Cerebellar nuclear complex (tissue), 1 donor: Measurements from ENCODE around the gene CDC20.
"Not testable (repeated sequence)": the region's sequence is repeated elsewhere in the genome, so short reads cannot be mapped to it uniquely, and the experiment has no call there.

Source experiments
- DNase-seq, 2 experiments: peaks; one replicate each; lab custom pipeline; 2025; lab: John Stamatoyannopoulos, UW

CDC20 gene

DNA sequence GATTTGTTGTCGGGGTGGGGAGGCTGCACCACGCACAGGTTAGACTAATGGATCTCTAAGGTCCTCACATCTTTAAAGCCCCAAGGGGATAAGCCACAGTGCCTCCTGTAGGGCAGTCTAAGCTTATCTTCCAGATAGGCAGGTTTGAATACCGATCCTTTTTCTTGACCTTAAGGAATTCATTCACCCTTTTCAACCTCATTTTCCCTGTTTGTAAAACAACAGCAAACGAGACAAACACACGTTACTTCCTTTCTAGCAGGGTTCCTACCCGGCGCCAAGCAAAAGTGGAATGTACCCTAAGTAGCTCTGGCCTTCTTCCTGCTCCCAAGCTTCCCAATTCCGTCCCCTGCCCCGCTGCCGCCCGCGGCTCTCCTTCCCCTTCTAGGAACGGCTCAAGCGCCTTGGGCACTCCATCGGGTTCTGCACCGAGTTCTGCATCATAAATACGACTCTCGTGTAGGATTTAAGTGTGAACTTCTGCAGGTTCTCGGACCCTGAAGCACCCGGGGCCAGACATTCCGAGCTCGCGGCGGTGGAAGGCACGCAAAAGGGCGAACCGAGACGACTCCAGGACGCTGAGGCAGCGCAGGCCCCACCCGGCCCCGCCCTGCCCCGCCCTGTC, 548 bp upstream of the CDC20 start:
- DNase-seq = no peak

- DNase-seq = no peak
Observed at GRCh38 chr1:43359696-43360095, 915 bp downstream of the CDC20 start.

DNA sequence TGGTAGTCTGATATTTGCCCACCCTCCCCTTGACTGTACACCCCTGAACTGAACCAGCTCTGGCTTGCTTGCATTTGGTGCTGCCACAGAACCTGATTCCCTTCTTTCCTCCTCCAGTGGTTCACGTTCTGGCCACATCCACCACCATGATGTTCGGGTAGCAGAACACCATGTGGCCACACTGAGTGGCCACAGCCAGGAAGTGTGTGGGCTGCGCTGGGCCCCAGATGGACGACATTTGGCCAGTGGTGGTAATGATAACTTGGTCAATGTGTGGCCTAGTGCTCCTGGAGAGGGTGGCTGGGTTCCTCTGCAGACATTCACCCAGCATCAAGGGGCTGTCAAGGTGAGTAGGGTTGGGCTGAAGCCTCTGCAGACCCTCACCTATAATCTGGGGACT, 1.8 kb downstream of the CDC20 start:
- DNase-seq = no peak

- DNase-seq = no peak
Observed at GRCh38 chr1:43363283-43363934, 4.6 kb downstream of the CDC20 start.

GRCh38 chr1:43363935-43364525, 5.2 kb downstream of the CDC20 start:
- no peak for DNase-seq

DNA sequence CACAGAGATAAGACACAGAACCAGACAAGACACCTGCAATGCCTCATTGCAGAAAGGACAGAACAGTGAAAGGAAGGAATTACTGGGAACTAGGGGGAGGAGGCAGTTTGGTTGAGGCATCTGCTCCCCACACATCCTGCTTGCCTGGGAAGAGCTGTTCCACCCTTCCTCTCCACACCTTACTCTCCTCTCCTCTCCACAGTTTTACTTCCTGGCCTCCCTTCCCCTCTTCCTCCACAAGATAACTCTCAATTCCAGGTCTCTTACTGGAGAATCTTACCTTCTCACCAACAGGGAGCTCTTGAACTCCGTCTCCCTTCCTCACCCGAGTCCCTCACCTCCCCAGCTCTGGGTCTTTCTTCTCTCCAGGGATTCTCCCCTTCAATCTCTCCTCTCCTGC, 6.9 kb downstream of the CDC20 start:
- no peak for DNase-seq

- DNase-seq = no peak
Observed at GRCh38 chr1:43366179-43366578, 7.4 kb downstream of the CDC20 start.

DNA sequence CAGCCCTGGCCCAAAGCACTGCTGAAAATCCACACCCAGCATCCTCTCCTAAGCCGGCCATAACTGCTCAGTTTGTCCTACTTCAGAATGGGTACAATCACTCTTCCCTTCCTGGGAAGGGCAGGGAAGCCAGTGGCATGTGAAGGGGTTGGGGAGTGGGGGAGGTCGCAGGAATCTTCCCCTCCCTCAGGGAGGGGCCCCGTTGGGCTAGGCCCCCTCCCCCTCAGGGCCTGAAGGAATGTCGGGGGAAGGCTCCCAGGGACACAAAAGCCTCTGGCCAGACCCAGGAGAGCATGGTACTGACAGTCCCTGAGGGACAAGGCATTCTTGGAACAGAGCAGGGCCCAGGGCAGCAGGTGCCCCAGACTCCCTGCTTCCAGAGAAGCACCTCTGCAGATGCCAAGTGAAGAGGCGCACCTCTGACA, 7.8 kb downstream of the CDC20 start:
- no peak for DNase-seq

GRCh38 chr1:43367026-43367903, 8.5 kb downstream of the CDC20 start:
- no peak for DNase-seq

DNA sequence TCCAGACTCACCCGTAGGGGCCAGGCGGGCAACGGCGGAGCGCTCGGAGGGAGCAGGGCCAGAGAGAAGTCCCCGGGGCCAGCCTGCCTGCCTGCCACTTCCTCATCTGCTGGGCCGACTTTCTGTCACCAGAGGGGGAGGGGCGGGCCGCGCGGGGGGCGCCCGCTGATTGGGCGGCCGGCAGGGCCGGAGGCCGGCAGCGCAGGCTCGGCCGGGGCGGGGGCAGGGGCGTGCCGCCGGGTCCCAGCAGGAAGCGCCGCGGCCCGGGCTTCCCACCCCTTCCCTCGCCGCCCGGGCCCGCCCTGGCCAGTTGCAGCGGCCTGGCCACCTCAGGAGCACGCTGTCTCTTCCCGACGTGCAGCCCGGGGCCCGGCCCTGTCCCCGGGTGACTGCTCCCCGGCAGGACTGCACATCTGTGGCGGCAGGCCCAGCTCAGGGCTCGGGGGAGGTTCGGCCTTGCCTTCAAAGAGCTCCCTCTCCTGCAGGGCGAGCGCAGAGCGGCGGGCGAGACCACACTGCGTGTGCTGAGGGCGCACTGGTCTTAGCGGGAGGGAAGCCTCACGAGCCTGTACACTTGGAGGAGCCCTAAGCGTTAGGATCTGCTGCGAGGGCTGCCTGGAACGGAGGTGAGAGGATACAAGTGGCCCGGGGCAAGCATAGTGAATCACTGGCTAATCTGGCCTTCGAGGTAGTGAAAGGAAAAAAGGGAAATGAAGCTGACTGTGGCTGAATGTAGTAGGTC, 9.3 kb downstream of the CDC20 start, which contains the start of gene ELOVL1:
Gene ELOVL1 (minus strand): TSS at position 108 of the 742 bp plus-strand sequence. CDS start 2,402 bp downstream, outside the sequence.
- DNase-seq = no peak

DNA sequence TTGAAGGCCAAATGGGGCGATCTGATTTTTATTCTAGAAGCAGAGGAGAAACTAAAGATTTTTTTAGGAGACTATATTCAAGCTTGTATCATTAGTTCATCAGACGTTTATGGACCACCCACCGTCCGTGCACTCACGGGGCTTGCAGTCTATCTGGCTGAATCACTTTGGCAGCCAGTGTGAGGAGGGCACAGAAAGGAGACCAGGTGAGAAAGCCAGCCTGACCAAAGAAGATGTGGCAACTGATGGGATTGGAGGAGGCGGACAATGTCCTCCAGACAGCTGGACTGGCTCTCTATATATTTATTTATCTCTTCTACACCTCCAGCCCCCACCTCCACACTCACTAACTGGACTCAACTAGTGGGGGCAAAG, 9.9 kb downstream of the CDC20 start:
- no peak for DNase-seq

DNA sequence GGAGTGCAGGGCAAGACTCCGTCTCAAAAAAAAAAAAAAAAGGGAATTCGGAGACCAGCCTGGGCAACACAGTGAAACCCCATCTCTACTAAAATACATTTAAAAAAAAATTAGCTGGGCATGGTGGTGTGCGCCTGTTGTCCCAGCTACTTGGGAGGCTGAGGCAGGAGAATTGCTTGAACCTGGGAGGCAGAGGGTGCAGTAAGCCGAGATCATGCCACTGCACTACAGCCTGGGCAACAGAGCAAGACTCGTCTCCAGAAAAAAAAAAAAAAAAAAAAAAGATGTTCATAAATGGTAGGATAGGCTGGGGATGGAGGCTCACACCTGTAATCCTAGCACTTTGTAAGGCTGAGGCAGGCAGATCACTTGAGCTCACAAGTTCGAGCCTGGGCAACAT, 11.0 kb downstream of the CDC20 start:
- DNase-seq = not testable (repeated sequence)

DNA sequence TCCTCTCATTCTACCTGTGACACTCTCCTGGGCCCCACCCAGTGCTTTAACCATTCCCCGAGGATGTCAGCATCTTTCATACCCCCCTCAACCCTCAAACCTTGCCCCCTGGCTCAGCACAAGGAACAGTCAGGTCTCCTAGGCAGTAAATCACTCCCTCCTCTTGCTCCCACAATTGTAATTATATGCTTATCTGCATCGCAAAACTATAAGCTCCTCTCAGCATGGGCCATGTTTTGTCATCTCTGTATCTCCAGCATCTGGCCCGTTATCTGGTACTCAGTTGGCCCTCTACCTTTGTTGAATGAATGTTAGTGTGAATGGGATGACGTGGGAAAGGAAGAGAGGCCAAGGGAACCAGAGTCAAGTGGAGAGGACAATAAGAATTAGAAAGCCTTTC, 11.8 kb downstream of the CDC20 start:
- no peak for DNase-seq

- no peak for DNase-seq
Observed at GRCh38 chr1:43372172-43372571, 13.4 kb downstream of the CDC20 start.

DNA sequence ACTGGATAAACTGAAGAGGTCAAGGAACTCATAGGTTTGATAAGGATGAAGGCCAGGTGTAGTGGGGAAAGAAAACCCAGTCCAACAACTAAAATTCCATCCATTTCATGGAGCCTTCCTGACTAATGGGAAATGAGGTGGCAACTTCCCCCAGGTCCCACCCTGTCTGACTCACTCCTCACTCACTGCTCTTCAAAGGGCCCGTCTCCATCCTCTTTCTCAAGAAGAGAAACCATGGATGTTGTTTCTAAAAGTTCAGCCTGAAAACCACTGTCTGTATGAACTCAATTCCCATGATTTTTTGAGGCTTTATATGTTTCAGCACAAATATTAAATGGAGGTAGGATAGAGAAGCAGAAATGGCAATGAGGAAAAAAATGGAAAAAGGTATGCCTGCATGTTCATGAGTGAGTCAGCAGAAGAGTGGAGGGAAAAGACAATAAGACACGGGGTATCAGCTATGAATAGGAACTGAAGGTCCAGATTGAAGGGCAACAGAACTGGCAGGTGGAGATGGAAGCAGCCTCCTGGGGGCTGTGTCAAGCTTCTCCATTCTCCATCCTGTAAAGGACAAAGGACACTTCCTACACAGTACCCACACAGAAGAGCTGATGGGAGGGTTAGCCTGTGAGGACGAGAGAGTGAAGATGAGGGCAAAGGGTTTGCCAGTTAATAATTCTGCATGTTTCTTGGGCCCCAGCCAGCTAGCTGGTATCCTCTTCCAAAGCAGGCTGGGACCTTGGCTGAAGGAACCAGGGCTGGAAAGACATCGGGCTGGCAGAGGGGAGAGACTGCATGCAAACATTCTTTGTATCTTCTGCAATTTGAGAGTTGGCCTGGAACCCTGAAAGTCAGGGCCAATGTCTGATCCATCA, 14.5 kb downstream of the CDC20 start:
- DNase-seq = no peak

DNA sequence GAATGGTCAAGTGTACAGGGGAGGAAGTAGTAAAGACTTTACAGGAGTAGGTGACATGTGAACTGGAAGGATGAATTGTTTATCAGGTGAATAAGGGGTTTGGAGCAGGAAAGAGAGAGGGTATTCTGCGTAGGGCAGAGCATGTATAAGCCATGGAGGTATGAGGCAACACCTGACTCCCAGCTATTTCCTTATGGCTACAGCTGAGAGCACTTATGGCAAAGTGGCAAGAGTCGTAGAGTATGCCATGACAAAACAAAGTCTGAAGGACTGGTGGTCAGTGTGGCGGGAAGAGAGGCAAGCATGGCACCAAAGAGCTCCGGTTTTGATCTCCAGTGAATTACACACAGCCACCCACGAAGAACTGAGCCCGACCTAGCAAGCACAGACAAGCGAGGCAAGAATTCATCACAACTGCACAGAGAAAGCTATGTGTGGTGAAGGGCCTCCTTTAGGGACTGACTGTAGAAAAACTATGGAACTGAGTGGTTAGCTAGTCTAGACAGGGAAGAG, 18.0 kb downstream of the CDC20 start:
- no peak for DNase-seq

DNA sequence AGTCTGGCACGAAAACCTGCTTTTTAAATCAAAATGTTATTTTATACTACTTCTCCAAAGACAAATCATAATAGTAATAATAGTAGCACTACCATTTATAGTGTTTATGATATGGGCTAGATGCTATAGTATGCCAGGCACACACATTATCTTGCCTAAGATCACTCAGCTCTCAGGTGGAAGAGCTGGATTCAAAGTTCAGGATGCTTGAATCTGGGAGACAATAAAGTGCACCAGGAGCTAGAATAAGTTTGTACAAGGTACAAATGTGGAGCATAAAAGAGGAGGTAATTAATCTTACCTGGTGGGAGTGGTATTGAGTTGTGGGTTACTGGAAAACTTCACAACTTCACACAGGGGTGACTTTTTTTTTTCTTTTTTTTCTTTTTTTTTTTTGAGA, 19.1 kb downstream of the CDC20 start:
- no peak for DNase-seq

DNA sequence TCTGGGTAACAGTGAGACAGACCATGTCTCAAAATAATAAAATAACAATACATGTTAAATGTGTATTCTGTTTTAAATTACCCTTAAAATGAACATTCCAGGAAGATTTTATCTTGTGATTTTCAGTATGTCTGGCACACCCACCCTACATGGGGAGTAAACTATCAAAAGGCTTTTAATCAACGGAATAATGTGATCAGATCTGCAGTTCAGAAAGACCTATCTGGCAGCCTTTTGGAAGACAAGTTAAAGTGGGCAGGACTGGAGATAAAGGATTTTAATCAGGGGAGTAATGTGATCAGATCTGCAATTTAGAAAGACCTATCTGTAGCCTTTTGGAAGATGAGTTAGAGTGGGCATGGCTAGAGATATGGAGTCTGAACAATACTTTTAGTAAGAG, 20.7 kb downstream of the CDC20 start:
- DNase-seq = no peak

DNA sequence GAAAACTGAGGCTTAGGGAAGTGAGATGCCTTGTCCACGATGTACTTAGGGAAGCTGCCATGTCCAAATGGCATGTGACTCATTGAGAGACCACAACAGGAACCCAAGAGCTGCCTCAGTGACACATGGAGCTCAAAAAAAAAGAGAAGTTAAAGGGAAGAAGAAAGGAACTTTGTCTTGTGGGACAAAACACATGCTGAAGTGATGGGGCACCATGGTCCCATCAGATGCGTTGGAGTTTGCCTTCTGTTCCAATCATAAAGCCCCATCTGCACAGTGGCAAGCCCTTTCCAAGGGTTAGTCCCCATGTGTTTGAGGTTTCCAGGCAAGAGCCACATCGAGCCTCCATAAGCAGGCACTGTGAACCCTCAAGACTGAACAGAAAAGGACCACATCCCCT, 22.8 kb downstream of the CDC20 start:
- DNase-seq = no peak

DNA sequence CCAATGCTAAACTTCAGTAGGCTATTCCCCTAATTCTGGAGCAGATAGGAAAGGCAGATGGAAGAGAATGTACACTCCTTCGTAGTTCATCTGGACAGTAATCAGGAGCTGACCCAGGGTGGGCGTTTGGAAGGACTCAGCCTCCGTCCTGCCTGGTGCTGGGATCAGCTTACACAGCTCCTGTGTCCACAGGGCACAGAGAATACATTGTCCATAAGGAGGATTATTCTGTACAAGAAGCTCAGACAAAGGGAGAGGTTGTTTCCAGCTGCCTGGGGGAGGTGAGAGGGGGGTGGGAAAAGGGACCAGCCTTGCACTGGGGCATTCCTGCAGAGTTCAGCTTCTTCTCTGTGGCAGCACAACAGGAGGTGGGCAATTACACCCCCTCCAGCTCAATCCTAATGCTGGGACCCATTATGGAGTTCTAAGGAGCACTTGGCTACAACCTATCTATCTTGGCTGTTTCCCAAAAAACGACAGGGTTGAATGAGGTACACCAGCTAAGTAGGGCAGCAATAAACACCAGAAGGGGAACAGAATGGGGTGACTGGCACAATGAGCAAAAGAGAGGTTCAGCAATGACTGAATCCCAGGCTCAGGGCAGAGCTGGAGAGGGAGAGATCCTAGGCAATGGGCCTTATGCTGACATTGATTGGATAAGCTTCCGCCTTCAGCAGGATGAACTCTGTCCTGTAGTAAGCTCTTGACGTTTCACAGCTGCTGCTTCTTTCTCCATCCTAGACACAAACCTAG, 23.4 kb downstream of the CDC20 start:
- DNase-seq = peak in 1 of 2 experiments; percentile 29
